GM10266 (cell line): ENCODE results near the gene PLIN5.

Experiments
- DNase-seq: peaks from one replicate; pipeline ENCODE4 v3.0.0; 2012; ENCODE audit errors: extremely low spot score
- TF ChIP-seq, protein P1 (sequence below): IDR thresholded peaks from 2 replicates; pipeline ENCODE4 v1.5.1; 2012; ENCODE audit warnings: mild to moderate bottlenecking, low read depth; ENCODE audit not compliant: control insufficient read depth, insufficient read depth; ENCODE audit errors: missing control alignments

Gene PLIN5, protein sequence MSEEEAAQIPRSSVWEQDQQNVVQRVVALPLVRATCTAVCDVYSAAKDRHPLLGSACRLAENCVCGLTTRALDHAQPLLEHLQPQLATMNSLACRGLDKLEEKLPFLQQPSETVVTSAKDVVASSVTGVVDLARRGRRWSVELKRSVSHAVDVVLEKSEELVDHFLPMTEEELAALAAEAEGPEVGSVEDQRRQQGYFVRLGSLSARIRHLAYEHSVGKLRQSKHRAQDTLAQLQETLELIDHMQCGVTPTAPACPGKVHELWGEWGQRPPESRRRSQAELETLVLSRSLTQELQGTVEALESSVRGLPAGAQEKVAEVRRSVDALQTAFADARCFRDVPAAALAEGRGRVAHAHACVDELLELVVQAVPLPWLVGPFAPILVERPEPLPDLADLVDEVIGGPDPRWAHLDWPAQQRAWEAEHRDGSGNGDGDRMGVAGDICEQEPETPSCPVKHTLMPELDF

DNA sequence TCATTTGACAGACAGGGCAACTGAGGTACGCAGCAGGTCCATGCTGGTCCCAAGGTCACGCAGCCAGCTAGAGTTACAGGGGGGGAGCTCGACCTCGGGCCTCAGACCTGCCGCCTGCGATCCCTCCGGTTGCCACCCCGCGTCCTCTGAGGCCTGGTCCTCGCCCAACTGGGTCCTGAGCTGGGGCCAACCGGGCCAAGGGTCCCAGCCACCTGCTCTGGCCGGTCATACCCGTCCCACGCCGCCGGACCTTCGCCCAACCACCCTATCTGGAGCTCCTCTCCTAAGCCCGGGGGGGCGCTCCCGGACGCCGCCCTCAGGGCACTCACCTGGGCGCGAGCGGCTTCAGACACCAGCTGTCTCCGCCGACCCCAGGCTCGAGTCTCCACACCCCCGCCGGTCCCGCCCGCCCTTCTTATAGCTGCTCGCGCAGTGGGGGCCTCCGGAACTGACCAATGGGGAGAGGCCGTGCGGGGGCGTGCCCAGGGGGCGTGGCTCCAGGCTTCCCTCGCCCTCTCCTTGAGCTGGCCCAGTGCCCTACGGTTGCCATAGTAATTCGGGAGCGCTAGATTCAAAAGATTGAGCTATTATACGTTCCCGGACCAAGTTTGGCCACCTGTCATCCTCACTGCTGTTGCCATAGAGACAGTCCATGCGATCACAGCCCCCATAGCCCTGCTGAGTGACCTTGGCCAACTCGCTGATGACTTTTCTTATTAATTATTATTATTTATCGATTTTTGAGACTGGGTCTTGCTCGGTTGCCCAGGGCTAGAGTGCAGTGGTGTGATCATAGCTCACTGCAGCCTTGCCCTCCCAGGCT, at the start of gene PLIN5:
Gene PLIN5, minus strand, starts transcription at position 389 of the 823 bp plus-strand sequence. CDS start 1,150 bp downstream, outside the sequence.
- TF ChIP-seq, protein P1, sequence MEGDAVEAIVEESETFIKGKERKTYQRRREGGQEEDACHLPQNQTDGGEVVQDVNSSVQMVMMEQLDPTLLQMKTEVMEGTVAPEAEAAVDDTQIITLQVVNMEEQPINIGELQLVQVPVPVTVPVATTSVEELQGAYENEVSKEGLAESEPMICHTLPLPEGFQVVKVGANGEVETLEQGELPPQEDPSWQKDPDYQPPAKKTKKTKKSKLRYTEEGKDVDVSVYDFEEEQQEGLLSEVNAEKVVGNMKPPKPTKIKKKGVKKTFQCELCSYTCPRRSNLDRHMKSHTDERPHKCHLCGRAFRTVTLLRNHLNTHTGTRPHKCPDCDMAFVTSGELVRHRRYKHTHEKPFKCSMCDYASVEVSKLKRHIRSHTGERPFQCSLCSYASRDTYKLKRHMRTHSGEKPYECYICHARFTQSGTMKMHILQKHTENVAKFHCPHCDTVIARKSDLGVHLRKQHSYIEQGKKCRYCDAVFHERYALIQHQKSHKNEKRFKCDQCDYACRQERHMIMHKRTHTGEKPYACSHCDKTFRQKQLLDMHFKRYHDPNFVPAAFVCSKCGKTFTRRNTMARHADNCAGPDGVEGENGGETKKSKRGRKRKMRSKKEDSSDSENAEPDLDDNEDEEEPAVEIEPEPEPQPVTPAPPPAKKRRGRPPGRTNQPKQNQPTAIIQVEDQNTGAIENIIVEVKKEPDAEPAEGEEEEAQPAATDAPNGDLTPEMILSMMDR: no peak
- DNase-seq: no peak

DNA sequence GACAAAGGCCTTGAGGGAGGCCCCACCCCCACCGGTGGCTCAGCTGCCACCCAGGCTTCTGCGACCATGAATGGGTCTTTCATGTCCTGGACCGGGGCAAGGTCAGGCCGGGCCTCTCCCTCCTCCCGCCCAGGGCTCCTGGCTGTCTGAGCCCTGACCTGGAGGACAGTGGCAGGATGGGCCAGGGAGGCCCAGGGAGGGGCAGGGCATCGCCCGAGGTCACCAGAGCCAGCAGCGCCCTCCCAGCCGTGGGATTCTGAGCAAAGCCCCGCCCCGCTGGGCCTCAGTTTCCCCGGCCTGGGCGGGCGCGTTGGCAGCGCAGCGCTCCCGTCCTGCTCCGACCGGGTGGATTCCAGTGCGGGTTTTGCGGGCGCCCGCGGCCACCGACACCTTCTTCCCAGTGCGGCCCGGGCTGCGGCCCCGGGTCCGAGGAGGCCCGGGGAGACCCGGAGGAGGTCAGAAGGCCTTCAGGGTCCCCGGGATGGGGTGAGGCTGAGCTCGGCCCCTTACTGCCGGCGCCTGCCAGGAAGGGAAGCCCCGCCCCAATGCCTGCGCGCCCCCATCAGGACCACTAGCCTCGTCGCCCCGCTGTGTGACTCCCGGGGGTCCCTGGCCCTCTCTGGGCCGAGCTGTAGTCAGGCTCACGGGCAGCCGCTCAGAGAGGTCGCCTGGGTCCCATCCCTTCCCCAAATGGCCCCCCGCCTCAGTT, 49.1 kb upstream of the PLIN5 start:
- no peak for DNase-seq

DNA sequence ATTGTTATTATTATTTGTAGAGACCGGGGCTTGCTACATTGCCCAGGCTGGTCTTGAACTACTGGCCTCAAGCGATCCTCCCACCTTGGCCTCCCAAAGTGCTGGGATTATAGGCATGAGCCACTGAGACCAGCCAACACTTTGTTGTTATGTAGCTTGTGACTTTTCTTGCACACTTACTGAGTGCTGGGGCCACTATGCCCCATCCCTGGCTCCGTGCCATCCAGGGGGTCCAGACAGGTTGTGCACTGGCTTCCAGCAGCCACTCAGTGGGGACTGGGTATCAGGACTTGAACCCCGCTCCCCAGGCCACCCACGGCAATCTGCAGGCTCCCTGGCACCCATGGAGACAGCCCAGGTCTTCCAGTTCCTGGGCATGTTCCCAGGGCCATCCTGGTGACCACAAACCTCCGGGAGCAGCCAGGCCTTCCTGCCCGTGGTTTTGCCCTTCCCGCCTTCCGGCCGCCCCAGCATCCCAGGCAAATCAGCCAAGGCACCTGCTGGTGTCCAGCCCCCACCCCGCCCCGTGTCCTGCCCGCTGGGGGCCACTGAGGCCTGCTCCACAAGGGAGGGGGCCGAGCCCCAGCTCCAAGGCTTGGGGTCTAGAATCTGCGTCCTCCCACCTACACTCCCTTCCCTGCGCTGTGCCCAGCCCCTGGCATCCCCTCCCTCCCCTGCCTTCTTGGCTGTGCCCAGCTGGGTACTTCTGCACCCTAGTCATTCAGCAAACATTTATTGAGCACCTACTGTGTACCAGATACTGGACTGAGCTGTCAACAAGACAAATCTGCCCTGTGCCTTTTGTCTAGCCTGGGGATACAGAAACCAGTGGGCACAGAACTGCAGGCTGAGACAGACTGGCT, 48.2 kb upstream of the PLIN5 start:
- no peak for DNase-seq
- TF ChIP-seq, protein P1: no peak

More for the DNA sequence above, 49.1 kb upstream of the PLIN5 start:
- TF ChIP-seq, protein P1: no peak

DNA sequence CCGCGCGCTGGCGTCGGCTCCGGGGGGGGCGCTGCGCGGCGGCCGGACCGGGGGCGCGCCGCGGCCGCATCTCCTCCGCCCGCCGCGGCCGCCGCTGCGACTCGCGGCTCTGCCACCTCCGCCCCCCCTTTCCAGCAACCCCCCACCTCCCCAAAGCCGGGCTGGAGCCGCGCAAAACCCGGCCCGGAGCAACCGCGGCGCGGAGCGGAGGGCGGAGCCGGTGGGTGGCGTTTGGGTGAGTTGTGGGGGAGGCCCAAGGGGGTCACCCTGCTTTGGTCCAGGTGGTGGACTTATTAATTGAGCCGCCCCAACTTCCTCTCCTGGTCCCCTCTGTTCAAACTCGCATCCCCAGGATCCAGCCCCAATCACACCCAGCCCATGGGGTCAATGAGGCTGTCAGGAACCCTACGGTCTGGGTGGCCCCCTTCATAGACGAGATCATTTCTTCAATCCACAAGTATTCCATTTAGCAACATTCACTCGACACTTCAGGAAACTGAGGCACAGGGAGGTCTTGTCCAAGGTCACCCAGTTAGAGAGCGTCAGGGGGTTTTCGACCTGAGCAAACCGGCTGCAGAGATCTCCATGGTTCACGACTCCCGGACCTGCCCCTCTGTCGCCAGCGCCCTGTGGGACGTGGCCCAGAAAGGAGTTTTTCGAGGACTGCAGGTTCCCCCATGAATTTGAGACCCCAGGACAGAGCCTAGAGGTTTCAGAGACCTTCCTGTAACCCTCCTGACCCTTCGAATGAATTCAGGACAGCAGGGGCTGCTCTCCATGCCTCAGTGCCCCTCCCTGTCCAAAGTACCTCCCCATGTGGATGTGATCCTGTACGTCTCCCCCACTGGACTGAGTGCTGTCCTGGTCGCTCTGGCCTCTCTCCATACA, 46.9 kb upstream of the PLIN5 start:
- TF ChIP-seq, protein P1: no peak
- peak; percentile 79 for DNase-seq

DNA sequence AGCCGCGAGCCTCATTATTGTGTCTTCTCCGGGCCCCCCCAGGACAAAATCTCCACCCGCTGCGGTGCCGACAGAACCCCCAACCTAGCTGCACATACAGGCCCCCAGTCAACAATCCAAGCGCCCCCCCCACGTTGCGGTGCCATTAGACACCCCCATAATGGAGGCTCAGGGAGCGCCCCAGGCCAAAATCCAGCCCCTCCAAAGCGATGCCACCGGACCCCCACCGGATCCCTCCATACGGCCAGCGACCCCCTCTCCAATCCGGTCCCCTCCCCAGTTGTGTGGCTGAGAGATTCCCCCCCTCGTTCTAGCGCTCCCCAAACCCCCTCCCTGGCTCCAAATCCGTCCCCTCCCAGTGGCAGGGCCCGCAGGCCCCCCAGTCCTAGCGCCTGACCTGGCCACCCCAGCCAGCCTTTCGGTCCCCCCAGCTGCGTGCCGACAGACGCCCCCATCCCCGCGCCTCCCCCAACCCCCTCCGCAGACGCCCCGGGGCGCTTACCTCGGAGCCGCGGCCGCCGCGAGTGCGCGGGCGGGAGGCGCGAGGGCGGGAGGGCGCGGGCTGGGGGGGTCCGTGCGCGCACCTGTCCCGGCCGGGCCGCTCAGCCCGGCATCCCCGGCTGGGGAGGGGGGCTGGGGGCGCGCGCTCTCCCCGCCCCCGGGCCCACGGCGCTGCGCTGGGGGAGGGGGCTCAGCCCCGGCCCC, 46.1 kb upstream of the PLIN5 start:
- no peak for DNase-seq

More for the DNA sequence above, 46.1 kb upstream of the PLIN5 start:
- TF ChIP-seq, protein P1: no peak
